RPMI8226 (cell line): ENCODE data around the gene PCDHGB3.
"Not testable (repeated sequence)": the region's sequence is repeated elsewhere in the genome, so short reads cannot be mapped to it uniquely, and the experiment has no call there.

Experiments
- DNase-seq: peaks from one replicate; pipeline ENCODE4 v3.0.0-alpha.2; 2015

The PCDHGB3 gene

DNA sequence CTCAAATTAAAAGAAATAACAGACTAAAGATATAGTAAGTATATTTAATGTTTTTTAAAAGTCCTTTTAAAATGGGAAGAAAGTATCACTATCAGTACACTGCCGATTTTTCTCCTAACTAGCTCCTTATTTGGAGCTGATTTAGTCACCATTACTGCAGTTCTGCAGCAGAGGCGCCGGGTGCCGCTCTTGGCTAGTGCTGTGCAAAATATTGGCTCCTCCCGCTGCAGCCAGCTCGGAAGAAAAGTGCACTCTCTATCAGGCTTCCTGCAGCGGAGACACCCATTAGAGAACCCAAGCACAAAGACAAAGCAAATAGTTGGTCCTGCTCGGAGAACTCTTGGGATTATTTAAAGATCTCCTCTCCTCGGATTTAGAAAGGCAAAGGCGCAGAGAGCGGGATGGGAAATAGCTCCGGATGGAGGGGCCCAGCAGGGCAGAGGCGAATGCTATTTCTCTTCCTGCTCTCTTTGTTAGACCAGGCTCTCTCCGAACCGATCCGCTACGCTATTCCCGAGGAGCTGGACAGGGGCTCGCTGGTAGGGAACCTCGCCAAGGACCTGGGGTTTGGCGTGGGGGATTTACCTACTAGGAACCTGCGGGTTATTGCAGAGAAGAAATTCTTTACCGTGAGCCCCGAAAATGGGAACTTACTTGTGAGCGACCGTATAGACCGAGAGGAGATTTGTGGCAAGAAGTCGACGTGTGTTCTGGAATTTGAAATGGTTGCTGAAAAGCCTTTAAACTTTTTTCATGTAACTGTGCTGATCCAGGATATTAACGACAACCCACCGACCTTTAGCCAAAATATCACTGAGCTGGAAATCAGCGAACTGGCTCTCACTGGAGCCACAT lies at the start of gene PCDHGB3:
PCDHGB3 (plus strand) TSS at position 249 of the 855 bp plus-strand sequence; CDS start at position 402, 153 bp downstream.
- DNase-seq, result peak; percentile 69

DNA sequence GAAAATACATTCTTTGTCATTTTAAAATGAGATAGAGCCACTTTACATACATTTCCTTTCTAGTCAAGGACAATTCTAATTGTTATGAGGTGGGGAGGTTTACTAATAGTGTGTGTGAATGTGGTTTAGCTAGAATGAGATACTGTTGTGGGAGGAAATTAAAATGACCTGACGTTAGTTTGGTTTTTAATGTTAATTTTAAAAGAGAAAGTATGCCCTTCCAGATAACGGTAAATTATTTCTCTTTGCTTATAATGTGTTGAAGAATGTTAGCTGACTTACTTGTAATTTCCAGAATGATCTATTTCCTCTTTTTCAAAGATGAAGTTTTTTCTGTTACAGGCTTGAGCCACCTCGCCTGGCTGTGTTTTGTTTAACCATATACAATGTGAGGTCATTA lies 47.8 kb upstream of the PCDHGB3 start:
- no peak for DNase-seq

DNA sequence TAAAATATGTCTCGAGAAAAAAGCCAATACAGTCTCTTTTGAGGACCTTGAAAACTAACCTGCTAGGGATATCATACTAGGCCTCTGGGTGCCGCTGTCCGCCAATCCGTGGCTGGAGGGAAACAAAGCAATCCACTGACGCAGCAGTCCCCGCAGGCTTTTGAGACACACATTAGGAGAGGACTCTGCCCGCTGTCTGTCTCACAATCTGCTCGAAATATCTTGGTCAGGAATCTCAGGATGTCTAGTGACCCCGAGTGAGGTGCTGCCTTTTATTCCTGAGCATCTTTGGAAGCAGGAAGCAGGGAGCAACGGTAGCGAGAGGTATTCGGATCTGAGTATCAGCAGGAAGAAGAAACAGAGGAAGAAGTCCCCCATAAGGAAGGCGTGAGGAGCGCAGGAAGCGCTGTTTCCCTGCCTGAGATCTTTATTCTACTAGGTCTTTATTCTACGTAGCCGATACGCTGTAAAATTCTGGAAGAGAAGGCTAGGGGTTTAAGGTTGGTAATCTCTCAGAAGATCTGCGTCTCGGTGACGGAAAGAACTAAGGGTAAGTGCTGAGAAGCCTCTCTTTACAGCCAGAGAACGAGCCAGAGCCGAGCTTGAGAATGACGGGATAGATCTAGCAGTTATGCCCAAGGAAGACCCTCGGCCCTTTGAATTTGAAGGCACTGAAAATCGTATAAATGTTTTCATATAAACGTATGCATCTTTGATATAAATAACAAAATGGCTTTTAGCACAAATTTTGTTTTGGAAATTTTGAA lies 43.8 kb upstream of the PCDHGB3 start:
- DNase-seq, result peak; percentile 87

GRCh38 chr5:141328231-141328630 lies 41.8 kb upstream of the PCDHGB3 start:
- no peak for DNase-seq

DNA sequence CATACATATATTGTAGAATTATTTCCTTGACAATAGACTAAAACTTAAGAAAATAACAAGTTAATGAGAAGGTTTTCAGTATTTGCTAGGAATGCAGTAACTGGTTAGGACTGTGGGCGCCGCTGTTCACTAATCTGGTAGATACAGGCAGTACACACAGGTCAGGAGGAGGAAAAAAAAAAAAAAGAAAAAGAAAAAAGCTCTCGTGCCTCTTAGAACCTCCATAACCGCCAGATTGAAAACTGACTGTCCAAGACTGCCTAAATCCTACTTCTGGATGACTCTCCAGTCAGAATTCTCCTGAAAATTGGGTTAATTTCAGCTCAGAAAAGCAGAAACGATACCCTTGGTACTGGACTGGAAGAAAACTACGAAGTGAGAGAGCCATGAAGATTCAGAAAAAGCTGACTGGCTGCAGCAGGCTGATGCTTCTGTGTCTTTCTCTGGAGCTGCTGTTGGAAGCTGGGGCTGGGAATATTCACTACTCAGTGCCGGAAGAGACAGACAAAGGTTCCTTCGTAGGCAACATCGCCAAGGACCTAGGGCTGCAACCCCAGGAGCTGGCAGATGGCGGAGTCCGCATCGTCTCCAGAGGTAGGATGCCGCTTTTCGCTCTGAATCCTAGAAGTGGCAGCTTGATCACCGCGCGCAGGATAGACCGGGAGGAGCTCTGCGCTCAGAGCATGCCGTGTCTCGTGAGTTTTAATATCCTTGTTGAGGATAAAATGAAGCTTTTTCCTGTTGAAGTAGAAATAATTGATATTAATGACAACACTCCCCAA lies 39.6 kb upstream of the PCDHGB3 start, which contains the start of gene PCDHGA1:
PCDHGA1 (plus strand) TSS at position 216 of the 782 bp plus-strand sequence.
- peak; percentile 63 for DNase-seq

DNA sequence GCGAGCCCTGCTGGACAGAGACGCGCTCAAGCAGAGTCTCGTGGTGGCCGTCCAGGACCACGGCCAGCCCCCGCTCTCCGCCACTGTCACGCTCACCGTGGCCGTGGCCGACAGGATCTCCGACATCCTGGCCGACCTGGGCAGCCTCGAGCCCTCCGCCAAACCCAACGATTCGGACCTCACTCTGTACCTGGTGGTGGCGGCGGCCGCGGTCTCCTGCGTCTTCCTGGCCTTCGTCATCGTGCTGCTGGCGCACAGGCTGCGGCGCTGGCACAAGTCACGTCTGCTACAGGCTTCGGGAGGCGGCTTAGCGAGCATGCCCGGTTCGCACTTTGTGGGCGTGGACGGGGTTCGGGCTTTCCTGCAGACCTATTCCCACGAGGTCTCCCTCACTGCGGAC lies 37.5 kb upstream of the PCDHGB3 start:
- not testable (repeated sequence) for DNase-seq

DNA sequence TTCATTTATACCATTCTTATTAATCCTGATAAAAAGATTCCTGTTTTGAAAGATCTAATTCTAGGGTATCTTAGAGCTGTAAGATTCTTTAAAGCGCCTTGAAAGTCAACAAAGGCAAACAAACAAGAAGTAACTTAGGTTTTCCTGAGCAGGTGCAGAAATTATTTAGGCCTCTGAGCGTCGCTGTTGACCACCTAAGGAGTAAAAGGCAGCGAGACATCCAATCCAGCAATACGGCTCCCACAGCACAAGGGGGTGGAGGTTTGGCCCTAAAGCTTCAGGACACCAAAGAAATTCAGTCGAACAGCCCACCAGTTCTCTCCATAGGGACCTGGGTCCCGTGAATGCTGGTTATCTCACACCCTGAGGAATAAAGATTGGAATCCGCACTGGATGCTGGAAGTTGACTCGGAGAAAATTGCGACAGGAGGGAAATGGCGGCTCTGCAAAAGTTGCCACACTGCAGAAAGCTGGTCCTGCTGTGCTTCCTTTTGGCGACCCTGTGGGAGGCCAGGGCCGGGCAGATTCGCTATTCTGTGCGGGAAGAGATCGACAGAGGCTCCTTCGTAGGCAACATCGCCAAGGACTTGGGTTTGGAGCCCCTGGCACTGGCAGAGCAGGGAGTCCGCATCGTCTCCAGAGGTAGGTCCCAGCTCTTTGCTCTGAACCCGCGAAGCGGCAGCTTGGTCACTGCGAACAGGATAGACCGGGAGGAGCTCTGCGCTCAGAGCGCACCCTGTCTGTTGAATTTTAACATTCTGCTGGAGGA lies 31.3 kb upstream of the PCDHGB3 start, which contains the start of gene PCDHGA2:
PCDHGA2 (plus strand) TSS at position 223 of the 769 bp plus-strand sequence.
- peak; percentile 65 for DNase-seq

DNA sequence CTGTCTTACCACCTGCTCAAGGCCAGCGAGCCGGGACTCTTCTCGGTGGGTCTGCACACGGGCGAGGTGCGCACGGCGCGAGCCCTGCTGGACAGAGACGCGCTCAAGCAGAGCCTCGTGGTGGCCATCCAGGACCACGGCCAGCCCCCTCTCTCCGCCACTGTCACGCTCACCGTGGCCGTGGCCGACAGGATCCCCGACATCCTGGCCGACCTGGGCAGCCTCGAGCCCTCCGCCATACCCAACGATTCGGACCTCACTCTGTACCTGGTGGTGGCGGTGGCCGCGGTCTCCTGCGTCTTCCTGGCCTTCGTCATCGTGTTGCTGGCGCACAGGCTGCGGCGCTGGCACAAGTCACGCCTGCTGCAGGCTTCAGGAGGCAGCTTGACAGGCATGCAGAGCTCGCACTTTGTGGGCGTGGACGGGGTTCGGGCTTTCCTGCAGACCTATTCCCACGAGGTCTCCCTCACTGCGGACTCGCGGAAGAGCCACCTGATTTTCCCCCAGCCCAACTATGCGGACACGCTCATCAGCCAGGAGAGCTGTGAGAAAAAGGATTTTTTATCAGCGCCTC lies 29.2 kb upstream of the PCDHGB3 start:
- not testable (repeated sequence) for DNase-seq

DNA sequence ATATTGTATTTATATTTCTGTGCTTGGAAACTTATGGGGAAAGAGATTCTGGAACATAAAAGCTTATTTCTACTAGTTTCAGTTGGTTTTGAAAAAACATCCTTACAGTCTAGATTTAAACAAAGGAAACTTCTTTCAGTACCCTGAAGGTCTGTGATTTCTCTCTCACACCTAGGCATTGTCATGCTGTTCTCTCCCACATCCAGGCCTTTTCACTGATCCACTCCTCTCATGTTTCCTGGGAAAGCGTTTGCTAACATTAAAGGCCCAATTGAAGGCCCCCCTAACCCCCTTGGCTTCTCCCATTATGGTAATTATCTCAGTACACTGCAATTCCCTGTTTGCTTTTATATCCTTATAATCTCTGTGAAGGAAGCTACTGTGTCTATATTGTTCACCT lies 27.3 kb upstream of the PCDHGB3 start:
- DNase-seq, result no peak

- DNase-seq, result peak; percentile 41
Measured at GRCh38 chr5:141343242-141343952, 26.6 kb upstream of the PCDHGB3 start, which contains the start of gene PCDHGA3. PCDHGA3 (plus strand) TSS chr5:141343829; CDS start chr5:141344034, 205 bp downstream.

GRCh38 chr5:141343953-141344463 lies 26.0 kb upstream of the PCDHGB3 start:
- no peak for DNase-seq

DNA sequence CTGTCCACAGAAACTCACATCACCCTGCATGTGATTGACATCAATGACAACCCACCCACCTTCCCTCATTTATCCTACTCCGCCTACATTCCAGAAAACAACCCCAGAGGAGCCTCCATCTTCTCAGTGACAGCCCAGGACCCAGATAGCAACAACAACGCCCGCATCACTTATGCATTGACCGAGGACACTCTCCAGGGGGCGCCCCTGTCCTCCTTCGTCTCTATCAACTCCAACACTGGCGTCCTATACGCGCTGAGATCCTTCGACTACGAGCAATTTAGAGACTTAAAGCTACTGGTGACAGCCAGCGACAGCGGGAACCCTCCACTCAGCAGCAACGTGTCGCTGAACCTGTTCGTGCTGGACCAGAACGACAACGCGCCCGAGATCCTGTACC lies 24.7 kb upstream of the PCDHGB3 start:
- no peak for DNase-seq

- not testable (repeated sequence) for DNase-seq
Measured at GRCh38 chr5:141346017-141346416, 24.0 kb upstream of the PCDHGB3 start.

- DNase-seq, result peak; percentile 77
Measured at GRCh38 chr5:141349917-141350619, 20.0 kb upstream of the PCDHGB3 start, which contains the start of gene PCDHGB1. PCDHGB1 (plus strand) TSS chr5:141350099; CDS start chr5:141350261, 162 bp downstream.

DNA sequence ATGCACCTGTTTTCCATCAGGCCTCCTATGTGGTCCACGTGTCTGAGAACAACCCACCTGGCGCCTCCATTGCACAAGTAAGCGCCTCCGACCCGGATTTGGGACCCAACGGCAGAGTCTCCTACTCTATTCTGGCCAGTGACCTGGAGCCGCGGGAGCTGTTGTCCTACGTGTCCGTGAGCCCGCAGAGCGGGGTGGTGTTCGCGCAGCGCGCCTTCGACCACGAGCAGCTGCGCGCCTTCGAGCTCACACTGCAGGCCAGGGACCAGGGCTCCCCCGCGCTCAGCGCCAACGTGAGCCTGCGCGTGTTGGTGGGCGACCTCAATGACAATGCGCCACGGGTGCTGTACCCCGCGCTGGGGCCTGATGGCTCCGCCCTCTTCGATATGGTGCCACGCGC lies 18.5 kb upstream of the PCDHGB3 start:
- no peak for DNase-seq

- DNase-seq, result peak; percentile 26
Measured at GRCh38 chr5:141354900-141355469, 15.1 kb upstream of the PCDHGB3 start, which contains the start of gene PCDHGA4. PCDHGA4 (plus strand) TSS chr5:141355021; CDS start chr5:141355108, 87 bp downstream.

DNA sequence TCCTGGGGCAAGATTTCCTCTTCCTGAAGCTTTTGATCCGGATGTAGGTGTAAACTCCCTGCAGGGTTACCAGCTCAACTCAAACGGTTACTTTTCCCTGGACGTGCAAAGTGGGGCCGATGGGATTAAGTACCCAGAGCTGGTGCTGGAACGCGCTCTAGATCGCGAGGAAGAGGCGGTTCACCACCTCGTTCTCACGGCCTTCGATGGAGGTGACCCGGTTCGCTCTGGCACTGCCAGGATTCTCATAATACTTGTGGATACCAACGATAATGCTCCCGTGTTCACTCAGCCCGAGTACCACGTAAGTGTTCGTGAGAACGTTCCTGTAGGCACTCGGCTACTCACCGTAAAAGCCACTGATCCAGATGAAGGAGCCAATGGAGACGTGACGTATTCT lies 14.4 kb upstream of the PCDHGB3 start:
- no peak for DNase-seq

DNA sequence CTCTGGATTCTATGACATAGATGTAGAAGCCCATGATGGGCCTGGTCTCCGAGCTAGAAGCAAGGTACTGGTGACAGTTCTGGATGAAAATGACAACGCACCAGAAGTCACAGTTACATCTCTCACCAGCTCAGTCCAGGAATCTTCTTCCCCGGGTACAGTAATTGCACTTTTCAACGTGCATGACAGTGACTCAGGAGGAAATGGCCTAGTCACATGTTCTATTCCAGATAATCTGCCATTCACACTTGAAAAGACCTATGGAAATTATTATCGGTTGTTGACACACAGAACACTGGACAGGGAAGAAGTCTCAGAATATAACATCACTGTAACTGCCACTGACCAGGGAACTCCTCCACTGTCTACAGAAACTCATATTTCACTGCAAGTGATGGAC lies 13.9 kb upstream of the PCDHGB3 start:
- no peak for DNase-seq

DNA sequence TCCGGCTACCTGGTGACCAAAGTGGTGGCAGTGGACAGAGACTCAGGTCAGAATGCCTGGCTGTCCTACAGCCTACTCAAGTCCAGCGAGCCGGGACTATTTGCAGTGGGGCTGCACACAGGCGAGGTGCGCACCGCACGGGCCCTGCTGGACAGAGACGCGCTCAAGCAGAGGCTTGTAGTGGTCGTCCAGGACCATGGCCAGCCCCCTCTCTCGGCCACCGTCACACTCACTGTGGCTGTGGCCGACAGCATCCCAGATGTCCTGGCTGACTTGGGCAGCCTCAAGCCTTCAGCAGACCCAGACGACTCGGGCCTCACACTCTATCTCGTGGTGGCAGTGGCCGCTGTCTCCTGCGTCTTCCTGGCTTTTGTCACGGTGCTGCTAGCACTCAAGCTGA lies 13.1 kb upstream of the PCDHGB3 start:
- no peak for DNase-seq
